HepG2 (cell line): ENCODE measurements around the gene PDIA6. TPM values are rescaled to one million over a fixed set of nuclear protein-coding genes. Genes with fewer than 3 reads are reported as not detected.
A peak's percentile ranks its signal among the peaks of the same experiment; 100 is the strongest.

ENCODE experiments used
- ATF1 ChIP-seq: IDR thresholded peaks from 2 replicates; pipeline ENCODE4 v1.6.1; 2016; ENCODE audit warnings: mild to moderate bottlenecking, control low read depth
- CBX2 ChIP-seq, 2 experiments: fragments of 200-600 bp in 1 of 2; sonication (generic); formaldehyde crosslinking in 1 of 2; IDR thresholded peaks; 2 replicates each; pipeline versions ENCODE4 v1.7.0 to v1.8.1; 2018 to 2022; ENCODE audit warnings: low read depth in 2 of 2, low read length in 1 of 2, mild to moderate bottlenecking in 1 of 2, missing genetic modification reagents in 1 of 2
- ETV5 ChIP-seq: IDR thresholded peaks from 2 replicates; pipeline ENCODE4 v1.6.1; 2018; ENCODE audit warnings: missing biosample characterization, missing genetic modification reagents, inconsistent platforms, borderline replicate concordance
- FOSL1 ChIP-seq: sonication (generic); formaldehyde crosslinking; IDR thresholded peaks from 2 replicates; pipeline ENCODE4 v1.9.0; 2021; ENCODE audit warnings: missing genetic modification reagents, borderline replicate concordance
- FOSL2 ChIP-seq: sonication (generic); formaldehyde crosslinking; IDR thresholded peaks from 2 replicates; pipeline ENCODE4 v1.4.0; 2020; ENCODE audit warnings: missing genetic modification reagents
- GATAD1 ChIP-seq: IDR thresholded peaks from 2 replicates; pipeline ENCODE4 v1.6.1; 2016; ENCODE audit warnings: missing genetic modification reagents, missing compliant biosample characterization
- MBNL3 ChIP-seq: fragments of 250-450 bp; sonication (Bioruptor Pico); conservative IDR thresholded peaks from 2 replicates; pipeline ENCODE4 v1.8.0; 2022; ENCODE audit warnings: mild to moderate bottlenecking, inconsistent platforms
- SAP130 ChIP-seq: IDR thresholded peaks from 2 replicates; pipeline ENCODE4 v1.6.1; 2016; ENCODE audit warnings: low read depth
- SOX5 ChIP-seq: IDR thresholded peaks from 2 replicates; pipeline ENCODE4 v1.6.1; 2016; ENCODE audit warnings: borderline replicate concordance
- XRCC5 ChIP-seq: fragments of 200-400 bp; formaldehyde crosslinking; optimal IDR thresholded peaks from 2 replicates; pipeline ENCODE3; 2017; ENCODE audit warnings: mild to moderate bottlenecking, low read length
- ZFY ChIP-seq: sonication (generic); formaldehyde crosslinking; IDR thresholded peaks from 2 replicates; pipeline ENCODE4 v1.4.0; 2020; ENCODE audit warnings: missing genetic modification reagents
- ZIK1 ChIP-seq: sonication (generic); formaldehyde crosslinking; IDR thresholded peaks from 2 replicates; pipeline ENCODE4 v1.5.0; 2020; ENCODE audit warnings: mild to moderate bottlenecking, low read depth, missing genetic modification reagents, borderline replicate concordance
- ZNF350 ChIP-seq: sonication (generic); formaldehyde crosslinking; IDR thresholded peaks from 2 replicates; pipeline ENCODE4 v1.4.0; 2020; ENCODE audit warnings: mild to moderate bottlenecking, low read depth, missing genetic modification reagents, borderline replicate concordance
- ZNF446 ChIP-seq: sonication (generic); formaldehyde crosslinking; IDR thresholded peaks from 2 replicates; pipeline ENCODE4 v1.5.0; 2020; ENCODE audit warnings: mild to moderate bottlenecking, missing genetic modification reagents
- ZNF543 ChIP-seq: sonication (generic); formaldehyde crosslinking; IDR thresholded peaks from 2 replicates; pipeline ENCODE4 v1.4.0; 2020; ENCODE audit warnings: mild to moderate bottlenecking, missing genetic modification reagents
- ZNF747 ChIP-seq: sonication (generic); formaldehyde crosslinking; IDR thresholded peaks from 2 replicates; pipeline ENCODE4 v1.8.1; 2023; ENCODE audit warnings: missing genetic modification reagents, mild to moderate bottlenecking, borderline replicate concordance
- ZNF782 ChIP-seq: sonication (generic); formaldehyde crosslinking; IDR thresholded peaks from 2 replicates; pipeline ENCODE4 v1.4.0; 2020; ENCODE audit warnings: missing genetic modification reagents, mild to moderate bottlenecking, borderline replicate concordance
- ZNF83 ChIP-seq: sonication (generic); formaldehyde crosslinking; IDR thresholded peaks from 2 replicates; pipeline ENCODE4 v1.4.0; 2020; ENCODE audit warnings: missing genetic modification reagents, mild to moderate bottlenecking, borderline replicate concordance
- polyA plus RNA-seq, 8 experiments: library from polyadenylated mRNA; depleted of rRNA in 3 of 8; stranded (reverse) in 7 of 8; unstranded in 1 of 8; fragments of >200 nt; fragmentation: Illumina TruSeq in 4 of 8; extraction: Trizol in 4 of 8; gene quantifications; 2 replicates each; pipeline versions ENCODE4 v1.2.1 to v1.2.3, GENCODE V29; 2011 to 2016; ENCODE audit warnings: low read depth in 4 of 8, missing spikeins in 1 of 8, mixed read lengths in 1 of 8; ENCODE audit not compliant: insufficient read depth in 1 of 8
- total RNA-seq, 5 experiments: library from RNA; depleted of rRNA; stranded (reverse); fragments of >200 nt; fragmentation: Illumina TruSeq; extraction: Trizol; gene quantifications; 2 replicates each; pipeline ENCODE4 v1.2.3, GENCODE V29; 2016; ENCODE audit warnings: low read depth in 1 of 5
- TF ChIP-seq, protein P1 (sequence below): sonication (generic); formaldehyde crosslinking; IDR thresholded peaks from 2 replicates; pipeline ENCODE4 v1.5.1; 2020; ENCODE audit warnings: mild to moderate bottlenecking, missing genetic modification reagents, moderate library complexity
- TF ChIP-seq, protein P2 (sequence below): sonication (generic); formaldehyde crosslinking; IDR thresholded peaks from 2 replicates; pipeline ENCODE4 v1.5.1; 2020; ENCODE audit warnings: missing genetic modification reagents, mild to moderate bottlenecking, borderline replicate concordance
- TF ChIP-seq, protein P3 (sequence below): sonication (generic); formaldehyde crosslinking; IDR thresholded peaks from 2 replicates; pipeline ENCODE4 v1.5.0; 2020; ENCODE audit warnings: mild to moderate bottlenecking, missing genetic modification reagents, moderate library complexity

The PDIA6 gene
- total and polyA plus RNA-seq, 2 of the 13 experiments (the other 11 are each of a cell fraction or from before 2014, with no cell fraction given) = 586 to 642 TPM

DNA sequence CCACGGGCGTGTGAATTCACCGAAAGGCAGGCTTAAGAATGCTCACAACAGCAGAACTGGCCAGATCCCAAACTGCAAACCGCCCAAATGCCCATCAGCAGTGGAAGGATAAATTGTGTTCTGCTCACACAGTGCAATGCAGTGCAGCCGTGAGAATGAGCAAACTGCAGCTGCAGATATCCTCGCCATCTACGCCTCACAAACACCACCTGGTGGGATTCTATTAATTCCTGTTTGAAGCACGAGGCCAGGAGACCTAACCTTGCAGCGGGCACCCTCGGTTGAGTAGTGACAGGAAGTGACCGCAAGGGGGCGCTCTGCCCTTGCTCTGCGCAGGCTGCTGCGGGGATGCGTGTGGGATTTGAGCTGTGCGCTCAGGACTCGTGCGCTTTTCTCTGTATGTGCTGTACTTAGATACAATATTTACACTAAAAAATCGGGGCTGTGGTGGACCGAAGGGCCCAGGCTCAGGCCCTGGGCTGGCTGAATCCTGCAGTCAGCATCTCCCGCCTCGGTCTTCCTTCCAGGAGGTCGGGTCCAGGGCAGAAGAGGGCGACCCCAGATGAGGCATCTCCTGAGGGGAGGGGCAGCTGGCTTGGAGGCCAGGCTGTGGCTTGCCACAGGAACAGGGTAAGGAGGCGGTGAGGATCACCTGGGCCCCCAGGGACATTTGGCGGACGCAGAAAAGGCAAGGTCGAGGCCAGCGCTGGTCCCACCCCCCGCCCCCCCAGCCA is 19.8 kb upstream of the PDIA6 start (continued):
- TF ChIP-seq ZNF83 (CRISPR knock-in tag) (0 out of 2 replicates have a peak, but pooled peaks have one; percentile 62), XRCC5 (peak; percentile 96), ZNF543 (no peak), ZNF782 (CRISPR knock-in tag) (0 out of 2 replicates have a peak, but pooled peaks have one; percentile 62), SOX5 (CRISPR knock-in tag) (0 out of 2 replicates have a peak, but pooled peaks have one; percentile 12), ETV5 (peak; percentile 69; the same call in 1 of the 2 replicates), FOSL1 (CRISPR knock-in tag) (no peak), ZNF747 (no peak), ZNF446 (no peak), ATF1 (CRISPR knock-in tag) (no peak), FOSL2 (CRISPR knock-in tag) (peak; percentile 37; the same call in 1 of the 2 replicates), MBNL3 (no peak), CBX2 (IDR thresholded peaks at IDR 0.05; ENCODE audit: low read depth, low read length) (no peak), CBX2 (CRISPR knock-in tag; IDR thresholded peaks at IDR 0.05; ENCODE audit: low read depth) (peak; percentile 48; the same call in 1 of the 2 replicates), GATAD1 (CRISPR knock-in tag) (no peak), ZNF350 (peak; percentile 69; the same call in 1 of the 2 replicates), ZIK1 (CRISPR knock-in tag) (peak; percentile 37; the same call in 1 of the 2 replicates), ZFY (CRISPR knock-in tag) (peak; percentile 33; the same call in 1 of the 2 replicates), SAP130 (CRISPR knock-in tag) (peak; percentile 35)
- TF ChIP-seq, protein P1, sequence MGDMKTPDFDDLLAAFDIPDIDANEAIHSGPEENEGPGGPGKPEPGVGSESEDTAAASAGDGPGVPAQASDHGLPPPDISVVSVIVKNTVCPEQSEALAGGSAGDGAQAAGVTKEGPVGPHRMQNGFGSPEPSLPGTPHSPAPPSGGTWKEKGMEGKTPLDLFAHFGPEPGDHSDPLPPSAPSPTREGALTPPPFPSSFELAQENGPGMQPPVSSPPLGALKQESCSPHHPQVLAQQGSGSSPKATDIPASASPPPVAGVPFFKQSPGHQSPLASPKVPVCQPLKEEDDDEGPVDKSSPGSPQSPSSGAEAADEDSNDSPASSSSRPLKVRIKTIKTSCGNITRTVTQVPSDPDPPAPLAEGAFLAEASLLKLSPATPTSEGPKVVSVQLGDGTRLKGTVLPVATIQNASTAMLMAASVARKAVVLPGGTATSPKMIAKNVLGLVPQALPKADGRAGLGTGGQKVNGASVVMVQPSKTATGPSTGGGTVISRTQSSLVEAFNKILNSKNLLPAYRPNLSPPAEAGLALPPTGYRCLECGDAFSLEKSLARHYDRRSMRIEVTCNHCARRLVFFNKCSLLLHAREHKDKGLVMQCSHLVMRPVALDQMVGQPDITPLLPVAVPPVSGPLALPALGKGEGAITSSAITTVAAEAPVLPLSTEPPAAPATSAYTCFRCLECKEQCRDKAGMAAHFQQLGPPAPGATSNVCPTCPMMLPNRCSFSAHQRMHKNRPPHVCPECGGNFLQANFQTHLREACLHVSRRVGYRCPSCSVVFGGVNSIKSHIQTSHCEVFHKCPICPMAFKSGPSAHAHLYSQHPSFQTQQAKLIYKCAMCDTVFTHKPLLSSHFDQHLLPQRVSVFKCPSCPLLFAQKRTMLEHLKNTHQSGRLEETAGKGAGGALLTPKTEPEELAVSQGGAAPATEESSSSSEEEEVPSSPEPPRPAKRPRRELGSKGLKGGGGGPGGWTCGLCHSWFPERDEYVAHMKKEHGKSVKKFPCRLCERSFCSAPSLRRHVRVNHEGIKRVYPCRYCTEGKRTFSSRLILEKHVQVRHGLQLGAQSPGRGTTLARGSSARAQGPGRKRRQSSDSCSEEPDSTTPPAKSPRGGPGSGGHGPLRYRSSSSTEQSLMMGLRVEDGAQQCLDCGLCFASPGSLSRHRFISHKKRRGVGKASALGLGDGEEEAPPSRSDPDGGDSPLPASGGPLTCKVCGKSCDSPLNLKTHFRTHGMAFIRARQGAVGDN (CRISPR knock-in tag) = peak; percentile 59
- TF ChIP-seq, protein P2, sequence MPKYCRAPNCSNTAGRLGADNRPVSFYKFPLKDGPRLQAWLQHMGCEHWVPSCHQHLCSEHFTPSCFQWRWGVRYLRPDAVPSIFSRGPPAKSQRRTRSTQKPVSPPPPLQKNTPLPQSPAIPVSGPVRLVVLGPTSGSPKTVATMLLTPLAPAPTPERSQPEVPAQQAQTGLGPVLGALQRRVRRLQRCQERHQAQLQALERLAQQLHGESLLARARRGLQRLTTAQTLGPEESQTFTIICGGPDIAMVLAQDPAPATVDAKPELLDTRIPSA (CRISPR knock-in tag) = no peak
- TF ChIP-seq, protein P3, sequence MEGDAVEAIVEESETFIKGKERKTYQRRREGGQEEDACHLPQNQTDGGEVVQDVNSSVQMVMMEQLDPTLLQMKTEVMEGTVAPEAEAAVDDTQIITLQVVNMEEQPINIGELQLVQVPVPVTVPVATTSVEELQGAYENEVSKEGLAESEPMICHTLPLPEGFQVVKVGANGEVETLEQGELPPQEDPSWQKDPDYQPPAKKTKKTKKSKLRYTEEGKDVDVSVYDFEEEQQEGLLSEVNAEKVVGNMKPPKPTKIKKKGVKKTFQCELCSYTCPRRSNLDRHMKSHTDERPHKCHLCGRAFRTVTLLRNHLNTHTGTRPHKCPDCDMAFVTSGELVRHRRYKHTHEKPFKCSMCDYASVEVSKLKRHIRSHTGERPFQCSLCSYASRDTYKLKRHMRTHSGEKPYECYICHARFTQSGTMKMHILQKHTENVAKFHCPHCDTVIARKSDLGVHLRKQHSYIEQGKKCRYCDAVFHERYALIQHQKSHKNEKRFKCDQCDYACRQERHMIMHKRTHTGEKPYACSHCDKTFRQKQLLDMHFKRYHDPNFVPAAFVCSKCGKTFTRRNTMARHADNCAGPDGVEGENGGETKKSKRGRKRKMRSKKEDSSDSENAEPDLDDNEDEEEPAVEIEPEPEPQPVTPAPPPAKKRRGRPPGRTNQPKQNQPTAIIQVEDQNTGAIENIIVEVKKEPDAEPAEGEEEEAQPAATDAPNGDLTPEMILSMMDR = peak; percentile 98
